ENCODE measurements around the gene ZFAND3.
A peak's percentile ranks its signal among the peaks of the same experiment; 100 is the strongest.

The ZFAND3 gene

DNA sequence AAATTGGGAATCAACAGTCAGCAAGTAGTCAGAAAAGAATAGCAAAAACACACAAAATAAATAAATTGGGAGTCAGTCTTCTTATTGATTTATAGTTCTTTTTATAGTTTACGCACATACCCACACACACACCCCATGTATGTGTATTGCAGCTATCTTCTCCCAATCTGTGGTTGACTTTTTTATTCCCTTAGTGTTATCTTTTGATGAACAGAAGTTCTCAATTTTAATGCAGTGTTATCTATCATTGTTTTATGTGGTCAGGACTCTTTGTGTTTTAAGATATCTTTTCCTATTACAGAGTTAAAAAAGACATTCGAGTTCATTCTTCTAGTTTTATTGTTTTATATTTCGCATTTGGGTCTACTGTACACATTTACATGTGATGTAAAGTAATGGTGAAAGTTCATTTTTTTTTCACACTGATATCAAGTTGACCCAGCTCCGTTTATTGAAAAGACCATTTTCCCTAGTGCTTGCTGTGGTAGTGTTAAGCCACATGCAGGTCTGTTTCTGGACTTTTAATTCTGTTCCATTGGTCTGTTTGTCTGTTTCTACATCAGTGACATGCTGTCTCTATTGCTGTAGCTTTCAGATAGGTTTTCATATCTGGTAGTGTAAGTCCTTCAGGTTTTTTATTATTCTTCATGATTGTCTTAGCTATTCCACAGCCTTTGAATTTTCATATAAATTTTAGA is 78.4 kb downstream of the ZFAND3 start:
- no peak for DNase-seq

DNA sequence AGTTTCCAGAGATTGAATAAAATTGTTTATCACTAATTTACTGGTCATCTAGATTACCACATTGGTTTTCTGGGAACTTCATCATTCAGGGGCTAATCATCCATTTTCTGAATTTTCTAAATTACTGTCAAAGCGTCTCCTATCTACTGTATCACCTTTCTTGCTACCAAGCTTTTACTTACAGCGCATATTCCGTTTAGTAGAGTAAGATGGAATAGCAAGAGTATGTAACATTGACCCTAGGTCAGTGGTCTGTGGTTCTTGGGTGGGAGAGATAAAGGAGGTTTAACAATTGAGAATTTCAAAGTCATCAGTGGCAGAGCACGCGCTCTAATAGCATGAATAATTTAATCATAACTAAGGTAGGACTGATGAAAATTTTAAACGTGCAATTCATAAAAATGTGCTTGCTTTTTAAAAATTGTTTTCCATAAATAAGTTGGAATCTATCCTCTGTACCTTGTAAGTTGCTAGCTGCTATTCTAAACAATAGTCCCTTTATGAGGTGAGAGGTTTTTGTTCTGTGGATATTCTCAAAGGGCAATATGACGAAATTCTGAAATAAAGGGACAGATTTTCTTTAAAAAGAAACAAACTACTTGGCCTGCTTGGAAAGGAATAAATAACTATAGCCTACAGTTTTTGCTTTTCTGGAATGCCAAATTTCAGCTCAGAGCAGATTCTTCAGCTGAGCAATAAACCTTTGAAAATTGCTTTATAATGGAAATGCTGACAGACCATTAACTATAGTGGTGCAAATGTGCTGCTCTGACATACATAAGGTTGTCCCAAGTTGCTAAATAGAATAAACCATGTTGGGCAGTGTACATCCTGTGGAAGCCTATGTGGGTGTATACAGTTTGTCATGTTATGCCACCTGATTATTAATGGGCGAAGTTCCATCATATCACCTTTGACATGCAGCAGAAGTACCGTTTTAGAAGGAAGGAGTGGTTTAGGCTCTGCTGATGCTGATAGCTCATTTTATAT is 84.1 kb downstream of the ZFAND3 start:
- DNase-seq: no peak

DNA sequence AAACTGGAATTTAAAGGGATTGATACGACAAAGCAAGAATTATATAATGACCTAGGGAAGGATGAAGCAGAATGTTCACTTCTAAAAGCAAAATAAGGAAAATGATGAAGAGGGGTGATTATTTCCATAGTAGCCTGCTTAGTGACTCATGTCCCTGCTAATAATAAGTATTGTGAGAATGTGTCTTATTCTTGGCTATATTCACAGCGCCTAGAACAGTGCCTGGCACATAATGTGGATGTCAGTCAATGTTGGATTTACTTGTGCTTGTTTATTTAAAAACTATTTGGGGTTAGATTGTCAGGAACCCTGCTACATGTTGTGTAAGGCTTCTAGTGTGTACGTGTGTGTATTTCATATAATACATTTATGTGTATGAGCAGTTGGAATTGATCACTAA is 85.1 kb downstream of the ZFAND3 start:
- DNase-seq: no peak

DNA sequence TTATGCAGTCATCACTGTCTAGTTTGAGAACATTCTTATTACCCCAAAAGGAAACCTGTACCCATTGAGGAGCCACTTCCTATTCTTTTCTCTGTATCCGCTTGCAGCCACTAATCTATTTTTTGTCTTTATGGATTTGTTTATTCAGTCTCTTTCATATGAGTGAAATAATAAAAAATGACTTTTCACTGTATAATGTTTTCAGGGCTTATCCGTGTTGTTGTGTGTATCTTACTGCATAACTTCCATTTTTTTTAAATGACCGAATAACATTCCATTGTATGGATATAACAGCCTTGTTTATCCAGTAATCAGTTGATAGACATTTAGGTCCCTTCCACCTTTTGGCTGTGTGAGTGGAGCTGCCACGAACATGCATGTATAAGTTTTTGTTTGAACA is 86.6 kb downstream of the ZFAND3 start:
- DNase-seq: no peak

DNA sequence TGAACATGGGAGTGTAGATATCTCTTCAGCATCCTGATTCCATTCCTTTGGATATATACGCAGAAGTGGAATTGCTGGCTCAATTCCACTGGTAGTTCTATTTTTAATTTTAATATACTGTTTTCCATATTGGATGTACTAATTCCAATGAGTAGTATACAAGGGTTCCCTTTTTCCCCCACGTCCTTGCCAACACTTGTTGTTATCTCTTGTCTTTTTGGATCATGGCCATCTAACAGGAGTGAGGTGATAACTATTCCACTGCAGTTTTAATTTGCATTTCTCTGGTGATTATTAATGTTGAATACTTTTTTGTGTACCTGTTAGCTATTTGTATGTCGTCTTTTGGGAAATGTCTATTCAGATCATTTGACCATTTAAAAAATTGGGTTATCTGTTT is 91.5 kb downstream of the ZFAND3 start:
- no peak for DNase-seq

DNA sequence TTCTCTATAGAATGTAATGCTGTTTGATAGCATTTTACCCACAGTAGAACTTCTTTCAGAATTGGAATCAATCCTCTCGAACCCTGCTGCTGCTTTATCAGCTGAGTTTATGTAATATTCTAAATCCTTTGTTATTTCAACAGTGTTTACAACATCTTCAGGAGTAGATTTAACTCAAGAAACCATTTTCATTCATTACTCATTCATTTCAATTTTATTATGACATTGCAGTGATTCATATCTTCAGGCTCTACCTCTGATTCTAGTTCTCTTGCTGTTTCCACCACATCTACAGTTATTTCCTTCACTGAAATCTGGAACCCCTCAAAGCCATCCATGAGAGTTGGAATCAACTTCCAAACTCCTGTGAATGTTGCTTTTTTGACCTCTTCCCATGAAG is 93.7 kb downstream of the ZFAND3 start:
- DNase-seq: no peak

DNA sequence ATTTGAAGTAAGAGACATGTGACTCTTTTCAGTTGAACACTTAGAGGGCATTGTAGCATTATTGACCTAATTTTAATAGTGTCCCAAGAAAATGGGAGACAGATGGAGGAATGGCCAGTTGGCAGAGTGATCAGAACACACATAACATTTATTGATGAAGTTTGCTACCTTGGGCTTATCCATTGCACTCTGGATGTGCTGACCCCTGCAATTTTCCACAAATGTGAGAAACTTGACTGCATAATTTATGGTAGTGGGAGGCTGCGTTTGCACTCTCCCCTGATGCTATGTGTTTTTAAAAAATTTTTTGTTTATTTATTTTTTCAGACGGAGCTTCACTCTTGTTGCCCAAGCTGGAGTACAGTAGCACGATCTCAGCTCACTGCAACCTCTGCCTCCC is 95.9 kb downstream of the ZFAND3 start:
- no peak for DNase-seq

DNA sequence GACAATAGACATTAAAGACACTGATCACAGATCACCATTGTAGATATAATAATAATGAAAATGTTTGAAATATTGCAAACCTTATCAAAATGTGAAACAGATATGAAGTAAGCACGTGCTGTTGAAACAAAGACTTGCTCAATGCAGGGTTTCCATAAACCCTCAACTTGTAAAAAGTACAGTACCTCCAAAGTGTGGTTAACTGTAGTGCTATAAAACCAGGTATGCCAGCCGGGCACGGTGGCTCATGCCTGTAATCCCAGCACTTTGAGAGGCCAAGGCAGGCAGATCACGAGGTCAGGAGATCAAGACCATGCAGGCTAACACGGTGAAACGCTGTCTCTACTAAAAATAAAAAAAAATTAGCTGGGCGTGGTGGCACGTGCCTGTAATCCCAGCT is 96.6 kb downstream of the ZFAND3 start:
- DNase-seq: no peak

DNA sequence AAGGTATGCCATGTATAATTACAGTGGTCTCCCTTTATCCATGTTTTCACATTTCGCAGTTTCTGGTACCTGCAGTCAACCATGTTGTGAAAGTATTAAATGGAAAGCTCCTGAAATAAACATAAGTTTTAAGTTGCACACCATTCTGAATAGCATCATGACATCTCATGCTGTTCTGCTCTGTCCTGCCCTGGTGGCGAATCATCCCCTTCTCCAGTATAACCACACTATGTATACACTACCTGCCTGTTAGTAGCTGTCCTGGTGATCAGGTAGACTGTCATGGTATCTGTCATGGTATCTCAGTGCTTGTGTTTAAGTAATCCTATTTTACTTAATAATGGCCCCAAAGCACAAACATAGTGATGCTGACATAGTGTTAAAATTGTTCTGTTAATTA is 97.1 kb downstream of the ZFAND3 start:
- DNase-seq: no peak

DNA sequence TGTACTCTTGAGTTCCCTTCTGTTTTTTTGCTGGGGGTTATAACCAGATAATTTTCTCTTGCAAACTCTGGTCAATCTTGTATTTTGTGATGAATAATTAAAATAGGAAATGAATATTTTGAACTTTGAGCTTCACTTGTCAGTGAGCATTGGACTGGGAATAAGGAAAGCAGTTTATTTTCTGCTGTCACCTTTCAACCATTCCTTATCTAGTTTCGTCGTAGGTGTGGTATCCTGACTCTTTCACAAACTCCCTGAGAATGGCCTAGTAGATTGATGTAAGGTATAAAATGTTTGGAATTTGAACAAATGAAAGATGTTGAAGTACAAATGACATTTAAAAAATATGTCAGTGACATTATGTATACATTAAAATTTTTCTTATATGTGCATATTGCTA is 98.0 kb downstream of the ZFAND3 start:
- no peak for DNase-seq

DNA sequence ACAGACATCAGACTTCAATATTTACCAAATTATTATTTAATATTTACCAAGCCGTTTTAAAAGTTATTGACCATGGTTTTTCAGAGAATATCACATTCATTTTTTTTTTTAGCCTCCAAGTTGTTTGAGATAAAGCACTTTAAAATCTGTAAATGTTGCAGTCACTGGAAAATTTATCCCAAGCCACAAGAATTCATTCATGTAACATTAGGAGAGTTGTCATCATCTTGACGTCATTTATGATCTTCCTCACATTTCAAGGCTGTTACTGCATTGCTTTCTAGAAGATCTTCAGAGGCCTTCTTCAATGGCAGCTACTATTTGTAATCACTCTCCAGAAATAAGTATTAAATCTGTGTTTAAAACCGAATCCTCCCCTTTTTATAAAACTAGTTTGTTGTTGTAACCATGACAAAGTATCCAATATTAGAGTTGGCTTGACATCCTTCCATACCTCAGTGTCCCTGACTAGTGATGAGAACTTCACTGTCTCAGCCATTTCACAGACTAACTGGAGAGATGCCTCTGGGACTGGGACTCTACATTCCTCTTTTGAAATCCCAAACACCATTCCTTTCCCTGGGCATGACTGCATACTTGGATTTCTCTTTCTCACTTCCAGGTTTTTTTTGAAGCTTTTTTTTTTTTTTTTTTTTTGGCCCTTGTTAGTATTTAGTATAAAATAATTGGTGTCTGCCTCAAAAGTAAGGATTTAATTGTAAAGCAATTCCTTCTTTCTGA is 100.1 kb downstream of the ZFAND3 start:
- no peak for DNase-seq

DNA sequence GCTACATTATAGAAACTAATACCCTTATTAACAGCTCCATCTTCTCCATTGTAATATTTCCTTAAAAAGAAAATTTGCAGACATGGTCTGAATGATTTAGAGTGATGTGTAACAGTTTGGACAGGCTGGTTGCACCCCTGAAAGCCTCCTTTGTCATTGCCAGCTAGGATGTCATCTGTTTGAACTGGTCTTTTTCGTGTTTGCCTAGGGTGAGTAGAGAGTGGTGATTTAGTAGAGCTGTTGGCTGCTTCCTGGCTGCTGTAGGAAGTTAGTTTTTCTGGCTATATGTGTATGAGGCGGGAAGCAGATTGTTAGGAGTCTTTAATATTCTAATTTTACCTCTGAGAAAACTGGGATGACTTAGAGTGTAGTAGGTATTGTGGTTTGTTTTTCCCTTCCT is 101.1 kb downstream of the ZFAND3 start:
- no peak for DNase-seq

DNA sequence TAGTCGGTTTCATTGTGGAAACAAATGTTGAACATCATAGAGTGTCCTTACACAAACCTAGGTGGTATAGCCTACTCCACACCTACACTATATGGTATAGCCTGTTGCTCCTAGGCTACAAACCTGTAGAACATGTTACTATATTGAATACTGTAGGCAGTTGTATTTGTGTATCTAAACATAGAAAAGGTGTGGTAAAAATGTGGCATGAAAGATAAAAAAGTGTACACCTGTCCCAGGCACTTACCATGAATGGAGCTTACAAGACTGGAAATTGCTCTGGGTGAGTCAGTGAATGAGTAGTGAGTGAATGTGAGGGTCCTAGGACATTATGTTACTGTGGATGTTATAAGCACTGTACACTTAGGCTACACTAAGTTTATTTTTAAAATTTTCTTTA is 103.0 kb downstream of the ZFAND3 start:
- no peak for DNase-seq

DNA sequence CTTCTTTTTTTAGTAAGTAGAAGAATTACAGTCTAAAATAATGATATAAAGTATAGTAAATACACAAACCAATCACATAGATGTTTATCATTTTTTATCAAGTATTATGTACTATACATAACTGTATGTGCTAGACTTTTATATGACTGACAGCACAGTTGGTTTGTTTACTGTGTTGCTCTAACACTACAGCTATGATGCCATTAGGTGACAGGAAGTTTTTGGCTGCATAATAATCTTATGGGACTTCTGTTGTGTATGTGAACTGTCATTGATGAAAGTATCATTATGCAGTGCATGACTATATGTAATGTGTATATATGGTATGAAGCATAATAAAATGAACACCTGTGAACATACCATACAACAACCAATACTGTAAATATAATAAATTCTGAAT is 104.0 kb downstream of the ZFAND3 start:
- no peak for DNase-seq

DNA sequence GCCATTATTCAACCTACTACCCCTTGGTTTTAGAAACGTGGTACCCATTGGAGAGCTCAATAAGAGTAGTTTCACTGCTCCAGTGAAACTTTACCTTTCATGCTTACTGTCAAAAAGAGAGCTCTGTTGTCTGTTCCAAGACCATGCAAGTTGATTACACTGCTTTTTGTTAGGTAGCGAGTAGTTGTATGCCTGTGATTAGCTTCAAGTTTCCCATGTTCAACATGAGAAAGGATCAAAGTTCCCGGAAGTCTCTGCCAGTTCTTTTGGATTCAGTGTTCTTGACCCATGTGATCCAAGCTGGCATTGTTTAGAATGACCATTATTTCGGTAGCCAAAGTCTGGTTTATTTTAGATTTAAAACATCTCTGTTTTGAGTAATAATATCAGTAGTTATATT is 107.1 kb downstream of the ZFAND3 start:
- no peak for DNase-seq

DNA sequence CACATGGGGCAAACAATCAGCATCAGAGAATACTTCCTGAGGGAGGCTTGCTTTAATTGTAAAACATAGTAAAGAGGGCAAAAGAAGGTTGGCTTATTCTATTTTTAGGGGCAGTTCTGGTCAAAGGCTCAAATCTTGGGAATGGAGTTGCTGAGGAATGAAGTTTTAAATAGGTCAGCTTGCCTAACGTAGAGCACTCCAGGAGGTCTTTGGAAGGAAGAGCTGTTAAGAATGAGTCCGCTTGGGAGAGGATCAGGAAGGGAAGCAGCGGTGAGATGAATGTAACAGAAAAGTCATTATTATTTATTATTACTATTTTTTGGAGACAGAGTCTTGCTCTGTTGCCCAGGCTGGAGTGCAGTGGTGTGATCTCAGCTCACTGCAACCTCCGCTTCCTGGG is 108.7 kb downstream of the ZFAND3 start:
- DNase-seq: no peak

DNA sequence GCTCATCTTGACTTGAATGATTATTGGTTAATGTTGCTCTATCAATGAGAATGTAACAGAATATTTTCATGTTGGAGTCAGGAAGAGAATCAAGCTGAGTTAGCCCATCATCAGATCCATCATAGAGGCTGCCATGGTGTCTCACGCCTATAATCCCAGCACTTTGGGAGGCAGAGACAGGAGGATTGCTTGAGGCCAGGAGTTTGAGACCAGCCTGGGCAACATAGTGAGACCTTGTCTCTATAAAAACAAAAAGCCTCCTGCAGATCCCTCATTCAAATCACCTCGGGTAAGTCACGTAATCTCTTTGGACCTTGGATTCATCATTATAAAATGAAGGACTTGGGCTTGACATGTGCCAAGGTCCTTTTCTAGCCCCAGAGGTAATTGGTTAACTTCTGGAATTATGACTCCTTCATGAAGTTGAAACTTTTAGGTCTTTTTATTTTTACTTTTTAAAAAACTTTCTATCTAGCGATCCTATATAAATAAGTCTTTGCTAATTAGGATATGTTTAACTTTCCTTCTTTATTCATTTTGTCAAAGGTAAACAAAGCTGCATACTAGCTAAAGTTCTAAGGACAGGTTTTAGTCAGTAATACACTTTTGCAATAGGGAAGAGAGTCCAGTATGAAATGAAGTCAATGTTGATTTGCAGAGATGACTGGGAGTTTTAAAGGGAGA is 110.9 kb downstream of the ZFAND3 start:
- DNase-seq: no peak

DNA sequence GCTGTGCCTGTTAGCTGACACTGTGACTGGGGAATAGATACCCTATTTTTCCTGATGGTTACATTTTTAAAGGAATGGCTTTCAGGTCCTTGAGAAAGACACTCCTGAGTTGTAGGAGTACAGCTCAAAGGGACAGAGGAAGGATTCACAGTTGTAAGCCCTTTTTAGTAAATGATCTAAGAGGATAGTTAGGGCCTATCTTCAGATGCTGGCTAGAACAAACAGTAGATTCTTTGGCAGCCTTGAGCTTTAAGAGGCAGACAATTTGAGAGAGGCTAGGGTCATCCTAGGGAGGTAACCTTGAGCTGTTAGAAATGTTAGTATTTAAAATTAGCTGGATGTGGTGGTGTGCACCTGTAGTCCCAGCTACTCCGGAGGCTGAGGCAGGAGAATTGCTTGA is 111.5 kb downstream of the ZFAND3 start:
- DNase-seq: no peak

DNA sequence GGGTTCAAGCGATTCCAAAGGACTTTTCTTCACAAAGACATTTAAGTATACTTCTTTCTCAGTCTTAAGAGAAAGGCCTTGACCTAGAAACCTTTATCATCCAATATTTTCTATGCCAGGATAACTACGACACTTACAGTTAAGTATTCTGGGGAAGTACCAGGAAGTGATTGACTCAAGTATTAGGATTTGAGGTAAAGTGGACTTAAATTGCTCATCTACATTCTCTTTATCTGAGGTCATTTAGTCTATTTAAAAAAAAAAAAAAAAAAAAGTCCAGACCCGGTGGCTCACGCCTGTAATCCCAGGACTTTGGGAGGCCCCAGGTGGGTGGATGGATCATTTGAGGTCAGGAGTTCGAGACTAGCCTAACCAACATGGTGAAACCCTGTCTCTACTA is 114.7 kb downstream of the ZFAND3 start:
- no peak for DNase-seq

DNA sequence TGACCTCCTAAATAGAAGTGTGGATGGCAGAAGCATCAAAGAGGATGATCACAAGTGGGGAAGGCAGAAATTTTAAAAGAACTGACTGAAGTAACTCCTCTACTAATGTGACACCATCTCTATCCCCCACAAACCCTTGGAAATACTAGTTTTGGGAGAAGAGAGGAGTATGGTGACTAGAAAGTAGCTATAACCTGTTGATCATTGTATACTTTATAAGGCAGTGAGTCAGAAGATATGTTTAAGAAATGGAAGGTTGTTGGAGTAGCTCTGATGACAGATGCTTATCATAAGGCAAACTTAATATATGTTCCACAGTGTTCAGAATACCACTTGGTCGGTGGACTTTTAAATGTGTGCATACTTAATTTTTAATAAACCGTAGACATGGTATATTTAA is 116.6 kb downstream of the ZFAND3 start:
- no peak for DNase-seq

DNA sequence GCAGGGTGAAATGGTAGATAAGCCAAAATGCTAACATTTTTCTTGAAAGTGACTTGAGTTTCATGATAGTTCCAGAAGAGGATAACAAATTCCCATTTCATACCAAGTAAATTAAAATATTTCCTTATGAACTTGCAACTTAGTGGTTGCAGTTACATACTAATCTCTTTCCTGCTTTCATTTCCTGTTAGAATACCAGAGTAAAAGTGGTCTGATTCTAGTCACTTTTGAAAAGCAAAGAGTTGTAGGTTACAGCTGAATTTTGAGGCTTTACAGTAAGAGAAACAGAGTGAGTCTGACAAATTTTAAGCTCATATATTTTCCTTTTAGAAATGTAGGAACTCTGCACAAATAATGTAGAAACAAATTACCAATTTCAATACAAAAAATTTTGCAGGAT is 117.4 kb downstream of the ZFAND3 start:
- peak in 1 of 5 experiments; percentile 47 for DNase-seq

DNA sequence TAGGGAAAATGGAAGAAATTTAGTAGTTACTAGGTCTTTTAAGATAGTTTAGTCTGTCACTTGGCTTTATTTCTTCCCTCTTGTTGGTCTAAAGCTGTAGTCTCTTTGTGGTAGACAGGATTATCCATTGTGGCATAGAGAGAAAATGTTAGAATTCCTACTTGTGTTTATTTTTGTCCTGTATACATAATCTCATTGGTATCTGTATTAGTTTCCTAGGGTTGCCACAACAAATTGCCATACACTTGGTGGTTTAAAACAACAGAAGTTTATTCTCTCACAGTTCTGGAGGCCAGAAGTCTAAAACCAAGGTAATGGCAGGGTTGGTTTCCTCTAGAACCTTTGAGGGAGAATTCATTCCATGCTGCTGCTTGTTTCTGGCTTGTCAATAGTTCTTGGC is 119.4 kb downstream of the ZFAND3 start:
- DNase-seq: no peak
